H1 (cell line): Measurements from ENCODE around the gene RIN3. TPM values are rescaled to one million over a fixed set of nuclear protein-coding genes. Genes with fewer than 3 reads are reported as not detected.

Experiments
- BCL11A ChIP-seq, 2 experiments: IDR thresholded peaks; one replicate each; pipeline ENCODE4 v1.6.1; 2011; ENCODE audit warnings: low read depth in 2 of 2, low read length in 2 of 2, mild to moderate bottlenecking in 2 of 2
- CHD1 ChIP-seq: IDR thresholded peaks from 2 replicates; pipeline ENCODE4 v1.6.1; 2012; ENCODE audit warnings: low read depth, low read length, improper control_type of control experiment
- CHD2 ChIP-seq: IDR thresholded peaks from 2 replicates; pipeline ENCODE4 v1.6.1; 2012; ENCODE audit warnings: low read length, improper control_type of control experiment
- CREB1 ChIP-seq: IDR thresholded peaks from 2 replicates; pipeline ENCODE4 v1.6.1; 2012; ENCODE audit warnings: inconsistent platforms
- EZH2 ChIP-seq: fragments of 200-600 bp; sonication (generic); IDR thresholded peaks from 2 replicates; pipeline ENCODE4 v1.7.1; 2012; ENCODE audit warnings: low read depth, mild to moderate bottlenecking, moderate library complexity, low read length, inconsistent platforms; ENCODE audit not compliant: severe bottlenecking
- TCF12 ChIP-seq: IDR thresholded peaks from 2 replicates; pipeline ENCODE4 v1.6.1; 2011; ENCODE audit warnings: low read depth, mild to moderate bottlenecking, low read length
- ZNF274 ChIP-seq: IDR thresholded peaks from 2 replicates; pipeline ENCODE4 v1.7.0; 2012; ENCODE audit warnings: low read length, borderline replicate concordance; ENCODE audit errors: extremely low read depth
- polyA plus RNA-seq, 7 experiments: library from polyadenylated mRNA; depleted of rRNA in 3 of 7; stranded (reverse) in 5 of 7; unstranded in 2 of 7; fragments of >200 nt in 5 of 7; fragments of 200-250 nt in 2 of 7; gene quantifications; 1 replicate in 5 of 7; 2 replicates in 1 of 7; 4 replicates in 1 of 7; pipeline versions ENCODE4 v1.2.1 to v1.2.3, GENCODE V29; 2011 to 2013; ENCODE audit warnings: missing spikeins in 2 of 7, mixed read lengths in 2 of 7
- total RNA-seq: library from RNA; stranded (reverse); fragmentation: NEBNext Ultra II Directional; extraction: Animal tissue kit (Norgen Biotek cat#: 25700); gene quantifications from 2 replicates; pipeline ENCODE4 v1.2.1, GENCODE V29; 2021
- TF ChIP-seq, protein P1 (sequence below): IDR thresholded peaks from 2 replicates; pipeline ENCODE4 v1.6.1; 2012; ENCODE audit warnings: inconsistent platforms

The RIN3 gene
- total and polyA plus RNA-seq, 2 of the 8 experiments (the other 6 are each of a cell fraction or from before 2014, with no cell fraction given): 0.59 to 1.5 TPM

DNA sequence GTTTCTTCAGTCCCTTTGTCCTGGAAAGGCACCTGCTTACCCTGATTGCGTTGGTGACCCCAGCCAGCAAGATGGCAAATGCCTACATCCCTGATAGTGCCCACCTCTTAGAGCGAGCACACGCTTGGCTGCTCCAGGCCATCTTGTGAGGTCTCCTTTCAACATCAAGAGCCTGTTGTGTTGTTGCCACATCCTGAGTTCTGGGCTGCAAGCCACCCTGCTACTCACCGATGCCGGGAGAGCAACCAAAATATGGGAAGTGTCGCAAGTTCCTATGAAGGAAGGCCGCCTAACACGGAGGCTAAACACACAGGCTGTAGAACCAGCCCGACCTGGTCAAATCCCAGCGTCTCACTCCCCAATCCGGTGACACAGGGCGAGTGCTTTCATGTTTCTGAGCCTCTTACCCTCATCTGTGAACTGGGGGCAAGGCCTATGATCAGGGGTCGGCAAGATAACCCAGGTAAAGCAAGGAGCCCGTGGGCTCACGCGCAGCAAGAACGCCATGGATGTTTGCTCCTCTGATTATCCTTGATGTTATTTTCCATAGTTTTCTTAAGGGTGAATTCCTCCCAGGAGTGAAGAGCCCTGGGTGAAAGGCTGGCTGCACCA lies 136.5 kb downstream of the RIN3 start (continued):
- TF ChIP-seq TCF12: no peak
- TF ChIP-seq, protein P1, sequence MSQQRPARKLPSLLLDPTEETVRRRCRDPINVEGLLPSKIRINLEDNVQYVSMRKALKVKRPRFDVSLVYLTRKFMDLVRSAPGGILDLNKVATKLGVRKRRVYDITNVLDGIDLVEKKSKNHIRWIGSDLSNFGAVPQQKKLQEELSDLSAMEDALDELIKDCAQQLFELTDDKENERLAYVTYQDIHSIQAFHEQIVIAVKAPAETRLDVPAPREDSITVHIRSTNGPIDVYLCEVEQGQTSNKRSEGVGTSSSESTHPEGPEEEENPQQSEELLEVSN: no peak
- no peak for TF ChIP-seq BCL11A (IDR thresholded peaks at IDR 0.05; ENCODE audit: low read depth in 2 of 2, low read length in 2 of 2)
- no peak for TF ChIP-seq CHD2
- no peak for TF ChIP-seq EZH2
- no peak for TF ChIP-seq CREB1
- no peak for TF ChIP-seq CHD1
- no peak for TF ChIP-seq ZNF274
